HG02884 (cell line): Measurements from ENCODE around the gene FGG.
"Not testable (repeated sequence)": the region's sequence is repeated elsewhere in the genome, so short reads cannot be mapped to it uniquely, and the experiment has no call there.

Source experiments
- ATAC-seq: cut with Tn5 transposase; IDR thresholded peaks from one replicate; pipeline ENCODE4 v1.9.1; 2021; ENCODE audit warnings: mild to moderate bottlenecking, moderate library complexity; ENCODE audit not compliant: unreplicated experiment

The FGG gene

GRCh38 chr4:154611833-154612232, 623 bp downstream of the FGG start:
- no peak for ATAC-seq

- no peak for ATAC-seq
Observed at GRCh38 chr4:154610582-154610981, 1.9 kb downstream of the FGG start.

- ATAC-seq = no peak
Observed at GRCh38 chr4:154609532-154609931, 2.9 kb downstream of the FGG start.

GRCh38 chr4:154608361-154609252, 3.8 kb downstream of the FGG start:
- ATAC-seq = no peak

GRCh38 chr4:154606728-154607723, 5.4 kb downstream of the FGG start:
- ATAC-seq = no peak

GRCh38 chr4:154604696-154605200, 7.7 kb downstream of the FGG start:
- no peak for ATAC-seq

- ATAC-seq = no peak
Observed at GRCh38 chr4:154603033-154603943, 9.2 kb downstream of the FGG start.

- ATAC-seq = no peak
Observed at GRCh38 chr4:154602404-154603020, 9.9 kb downstream of the FGG start.

- ATAC-seq = no peak
Observed at GRCh38 chr4:154597798-154598774, 14.4 kb downstream of the FGG start.

- not testable (repeated sequence) for ATAC-seq
Observed at GRCh38 chr4:154597281-154597680, 15.2 kb downstream of the FGG start.

- no peak for ATAC-seq
Observed at GRCh38 chr4:154595807-154596206, 16.6 kb downstream of the FGG start.

GRCh38 chr4:154594343-154594742, 18.1 kb downstream of the FGG start:
- not testable (repeated sequence) for ATAC-seq

- no peak for ATAC-seq
Observed at GRCh38 chr4:154593868-154594267, 18.6 kb downstream of the FGG start.

GRCh38 chr4:154591890-154592289, 20.6 kb downstream of the FGG start:
- no peak for ATAC-seq

GRCh38 chr4:154590329-154591006, 22.0 kb downstream of the FGG start, which contains the start of gene FGA:
FGA (minus strand) TSS chr4:154590742; CDS start chr4:154590687, 55 bp downstream.
- ATAC-seq = no peak

GRCh38 chr4:154589296-154590197, 22.9 kb downstream of the FGG start:
- no peak for ATAC-seq

GRCh38 chr4:154588198-154588597, 24.3 kb downstream of the FGG start:
- ATAC-seq = no peak
